ENCODE data around the gene KLHDC7A.

KLHDC7A gene

DNA sequence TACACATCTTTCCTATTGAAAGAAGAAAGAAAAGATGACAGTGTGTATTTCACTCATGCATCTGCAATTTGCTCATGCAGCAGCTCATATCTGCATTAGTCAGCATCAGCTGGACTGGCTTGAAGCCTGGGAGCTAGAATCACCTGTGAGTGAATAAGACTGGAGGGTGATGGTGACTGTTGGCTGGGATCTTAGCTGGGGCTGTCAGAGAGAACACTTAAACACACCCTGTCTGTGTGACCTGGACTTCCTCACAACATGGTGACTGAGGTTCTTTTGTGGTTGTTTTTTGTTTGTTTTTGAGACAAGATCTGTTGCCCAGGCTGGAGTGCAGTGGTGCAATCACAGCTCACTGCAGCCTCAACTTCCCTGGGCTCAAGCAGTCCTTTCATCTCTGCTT lies 24.9 kb downstream of the KLHDC7A start:
- Histone ChIP-seq H3K4me1 (ENCODE audit: control insufficient read depth, insufficient read depth, low read length) (no peaks in the 10 kb centered on the region), H3K36me3 (ENCODE audit: control insufficient read depth, insufficient read depth, low read length) (no peaks in the 10 kb centered on the region), H3K4me3 (ENCODE audit: low read length) (no peak overlapping the region)

GRCh38 chr1:18508084-18508483 lies 27.4 kb downstream of the KLHDC7A start:
- DNase-seq (ENCODE audit: low read depth, low spot score): no peak
- no peaks in the 10 kb centered on the region for H3K4me1 ChIP-seq (ENCODE audit: control insufficient read depth, insufficient read depth, low read length)
- H3K27me3 ChIP-seq (ENCODE audit: control insufficient read depth, insufficient read depth, low read length): no peaks in the 10 kb centered on the region
- no peaks in the 10 kb centered on the region for H3K36me3 ChIP-seq (ENCODE audit: control insufficient read depth, insufficient read depth, low read length)
- WGBS (ENCODE audit: insufficient coverage, insufficient read length): no CpG with 5 or more reads among the region's 1 CpG
- H3K4me3 ChIP-seq (ENCODE audit: low read length): no peak overlapping the region
- no peak overlapping the region for H3K27ac ChIP-seq (ENCODE audit: low read length)
- H3K9me3 ChIP-seq (ENCODE audit: control insufficient read depth, insufficient read depth, low read length): no peaks in the 10 kb centered on the region

More for the DNA sequence above, 24.9 kb downstream of the KLHDC7A start:
- H3K27me3 ChIP-seq (ENCODE audit: control insufficient read depth, insufficient read depth, low read length): no peaks in the 10 kb centered on the region
- DNase-seq (ENCODE audit: low read depth, low spot score): no peak
- H3K9me3 ChIP-seq (ENCODE audit: control insufficient read depth, insufficient read depth, low read length): no peaks in the 10 kb centered on the region
- H3K27ac ChIP-seq (ENCODE audit: low read length): no peak overlapping the region

- no peaks in the 10 kb centered on the region for H3K36me3 ChIP-seq (ENCODE audit: control insufficient read depth, insufficient read depth, low read length)
- WGBS (ENCODE audit: insufficient coverage, insufficient read length): no CpG with 5 or more reads among the region's 5 CpGs
- no peaks in the 10 kb centered on the region for H3K9me3 ChIP-seq (ENCODE audit: control insufficient read depth, insufficient read depth, low read length)
- DNase-seq (ENCODE audit: low read depth, low spot score): no peak
- no peaks in the 10 kb centered on the region for H3K4me1 ChIP-seq (ENCODE audit: control insufficient read depth, insufficient read depth, low read length)
- H3K4me3 ChIP-seq (ENCODE audit: low read length): no peak overlapping the region
- H3K27me3 ChIP-seq (ENCODE audit: control insufficient read depth, insufficient read depth, low read length): no peaks in the 10 kb centered on the region
- no peak overlapping the region for H3K27ac ChIP-seq (ENCODE audit: low read length)
Observed at GRCh38 chr1:18511149-18511873, 30.6 kb downstream of the KLHDC7A start.

DNA sequence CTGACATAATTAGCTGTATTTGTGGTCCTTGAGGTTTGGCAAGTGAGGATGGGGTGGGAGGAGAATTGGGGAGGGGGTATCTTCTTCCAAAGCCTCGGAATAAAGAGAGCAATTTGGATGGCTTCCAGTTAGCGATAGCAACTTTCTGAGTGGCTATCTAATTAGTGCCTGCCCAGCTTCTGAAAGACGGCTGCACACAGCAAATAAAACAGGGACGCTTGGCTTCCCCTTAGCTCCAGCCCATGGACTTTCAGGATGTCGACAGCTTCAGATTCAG lies 31.1 kb downstream of the KLHDC7A start:
- Histone ChIP-seq H3K4me1 (ENCODE audit: control insufficient read depth, insufficient read depth, low read length) (no peaks in the 10 kb centered on the region), H3K9me3 (ENCODE audit: control insufficient read depth, insufficient read depth, low read length) (no peaks in the 10 kb centered on the region), H3K27me3 (ENCODE audit: control insufficient read depth, insufficient read depth, low read length) (no peaks in the 10 kb centered on the region), H3K36me3 (ENCODE audit: control insufficient read depth, insufficient read depth, low read length) (no peaks in the 10 kb centered on the region), H3K4me3 (ENCODE audit: low read length) (no peak overlapping the region), H3K27ac (ENCODE audit: low read length) (no peak overlapping the region)
- no CpG with 5 or more reads among the region's 5 CpGs for WGBS (ENCODE audit: insufficient coverage, insufficient read length)
- no peak for DNase-seq (ENCODE audit: low read depth, low spot score)

GRCh38 chr1:18512883-18513282 lies 32.2 kb downstream of the KLHDC7A start:
- H3K9me3 ChIP-seq (ENCODE audit: control insufficient read depth, insufficient read depth, low read length): no peaks in the 10 kb centered on the region
- no peak overlapping the region for H3K4me3 ChIP-seq (ENCODE audit: low read length)

DNA sequence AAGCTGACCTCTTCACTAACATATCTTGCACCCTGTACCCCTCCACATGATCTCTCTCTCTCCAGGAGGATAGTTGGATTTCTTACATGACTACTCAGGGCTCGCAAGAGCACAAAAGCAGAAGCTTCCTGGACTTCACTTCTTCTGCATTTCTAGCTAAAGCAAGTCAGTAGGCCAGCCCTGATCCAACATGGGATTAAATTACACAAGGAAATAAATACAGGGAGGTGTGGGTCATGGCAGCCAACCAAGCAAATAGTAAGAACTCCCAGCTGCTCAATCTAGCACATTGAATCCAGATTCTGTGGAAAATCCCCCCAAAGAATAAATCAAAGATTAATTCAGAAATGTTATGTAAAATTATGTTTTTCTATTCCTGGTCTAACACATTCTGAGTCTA lies 33.3 kb downstream of the KLHDC7A start:
- H3K4me1 ChIP-seq (ENCODE audit: control insufficient read depth, insufficient read depth, low read length): no peaks in the 10 kb centered on the region
- no peaks in the 10 kb centered on the region for H3K9me3 ChIP-seq (ENCODE audit: control insufficient read depth, insufficient read depth, low read length)
- H3K4me3 ChIP-seq (ENCODE audit: low read length): no peak overlapping the region
- no CpG with 5 or more reads among the region's 1 CpG for WGBS (ENCODE audit: insufficient coverage, insufficient read length)
- H3K27ac ChIP-seq (ENCODE audit: low read length): no peak overlapping the region
- no peaks in the 10 kb centered on the region for H3K36me3 ChIP-seq (ENCODE audit: control insufficient read depth, insufficient read depth, low read length)
- no peaks in the 10 kb centered on the region for H3K27me3 ChIP-seq (ENCODE audit: control insufficient read depth, insufficient read depth, low read length)
- DNase-seq (ENCODE audit: low read depth, low spot score): no peak

More at GRCh38 chr1:18512883-18513282, 32.2 kb downstream of the KLHDC7A start:
- Histone ChIP-seq H3K27me3 (ENCODE audit: control insufficient read depth, insufficient read depth, low read length) (no peaks in the 10 kb centered on the region), H3K36me3 (ENCODE audit: control insufficient read depth, insufficient read depth, low read length) (no peaks in the 10 kb centered on the region), H3K4me1 (ENCODE audit: control insufficient read depth, insufficient read depth, low read length) (no peaks in the 10 kb centered on the region), H3K27ac (ENCODE audit: low read length) (no peak overlapping the region)
- no peak for DNase-seq (ENCODE audit: low read depth, low spot score)
- no CpG with 5 or more reads among the region's 9 CpGs for WGBS (ENCODE audit: insufficient coverage, insufficient read length)

DNA sequence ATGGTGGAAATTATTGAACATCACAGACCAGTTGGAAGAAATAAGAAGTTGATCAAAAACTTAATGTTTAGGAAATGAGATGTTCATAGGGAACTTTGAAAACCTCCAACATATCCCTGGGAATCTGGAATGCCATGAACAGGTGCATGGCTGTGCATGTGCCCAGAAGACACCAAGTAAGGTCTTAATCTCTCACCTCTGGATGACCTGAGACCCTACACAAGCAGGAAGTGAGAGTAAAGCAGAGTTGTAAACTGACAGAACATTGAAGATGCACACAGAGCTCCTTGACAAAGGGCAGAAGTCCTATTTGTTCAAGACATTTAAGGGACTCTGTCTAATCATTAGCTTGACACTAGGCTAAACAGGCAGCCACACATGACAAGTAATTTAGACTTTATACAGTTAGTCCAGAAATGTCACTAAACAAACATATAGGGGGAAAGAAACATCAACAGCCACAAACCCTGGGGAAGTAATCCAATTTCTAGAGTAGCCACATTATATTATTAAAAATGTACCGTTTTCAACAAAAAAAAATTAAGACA lies 34.5 kb downstream of the KLHDC7A start:
- H3K4me1 ChIP-seq (ENCODE audit: control insufficient read depth, insufficient read depth, low read length): no peaks in the 10 kb centered on the region
- no peak overlapping the region for H3K4me3 ChIP-seq (ENCODE audit: low read length)
- WGBS (ENCODE audit: insufficient coverage, insufficient read length): no CpG with 5 or more reads among the region's 1 CpG
- H3K27me3 ChIP-seq (ENCODE audit: control insufficient read depth, insufficient read depth, low read length): no peaks in the 10 kb centered on the region
- no peaks in the 10 kb centered on the region for H3K36me3 ChIP-seq (ENCODE audit: control insufficient read depth, insufficient read depth, low read length)
- H3K27ac ChIP-seq (ENCODE audit: low read length): no peak overlapping the region
- no peak for DNase-seq (ENCODE audit: low read depth, low spot score)
- no peaks in the 10 kb centered on the region for H3K9me3 ChIP-seq (ENCODE audit: control insufficient read depth, insufficient read depth, low read length)

DNA sequence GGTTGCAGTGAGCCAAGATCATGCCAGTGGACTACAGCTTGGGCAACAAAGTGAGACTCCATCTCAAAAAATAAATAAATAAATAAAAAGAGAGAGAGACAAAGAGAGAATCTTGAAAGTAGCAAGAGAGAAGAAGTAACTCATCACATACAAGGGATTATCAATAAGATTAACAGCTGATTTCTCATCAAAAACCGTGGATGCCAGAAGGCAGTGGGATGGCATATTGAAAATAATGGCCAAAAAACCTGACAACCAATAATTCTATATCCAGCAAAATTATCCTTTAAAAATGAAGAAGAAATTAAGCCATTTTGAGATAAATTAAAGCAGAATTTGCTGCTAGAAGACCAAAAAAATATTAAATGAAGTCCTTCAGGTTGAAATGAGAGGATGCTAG lies 35.7 kb downstream of the KLHDC7A start:
- Histone ChIP-seq H3K27me3 (ENCODE audit: control insufficient read depth, insufficient read depth, low read length) (no peaks in the 10 kb centered on the region), H3K9me3 (ENCODE audit: control insufficient read depth, insufficient read depth, low read length) (no peaks in the 10 kb centered on the region), H3K4me1 (ENCODE audit: control insufficient read depth, insufficient read depth, low read length) (no peaks in the 10 kb centered on the region), H3K27ac (ENCODE audit: low read length) (no peak overlapping the region), H3K4me3 (ENCODE audit: low read length) (no peak overlapping the region), H3K36me3 (ENCODE audit: control insufficient read depth, insufficient read depth, low read length) (no peaks in the 10 kb centered on the region)
- no peak for DNase-seq (ENCODE audit: low read depth, low spot score)
- WGBS (ENCODE audit: insufficient coverage, insufficient read length): no CpG with 5 or more reads among the region's 1 CpG

DNA sequence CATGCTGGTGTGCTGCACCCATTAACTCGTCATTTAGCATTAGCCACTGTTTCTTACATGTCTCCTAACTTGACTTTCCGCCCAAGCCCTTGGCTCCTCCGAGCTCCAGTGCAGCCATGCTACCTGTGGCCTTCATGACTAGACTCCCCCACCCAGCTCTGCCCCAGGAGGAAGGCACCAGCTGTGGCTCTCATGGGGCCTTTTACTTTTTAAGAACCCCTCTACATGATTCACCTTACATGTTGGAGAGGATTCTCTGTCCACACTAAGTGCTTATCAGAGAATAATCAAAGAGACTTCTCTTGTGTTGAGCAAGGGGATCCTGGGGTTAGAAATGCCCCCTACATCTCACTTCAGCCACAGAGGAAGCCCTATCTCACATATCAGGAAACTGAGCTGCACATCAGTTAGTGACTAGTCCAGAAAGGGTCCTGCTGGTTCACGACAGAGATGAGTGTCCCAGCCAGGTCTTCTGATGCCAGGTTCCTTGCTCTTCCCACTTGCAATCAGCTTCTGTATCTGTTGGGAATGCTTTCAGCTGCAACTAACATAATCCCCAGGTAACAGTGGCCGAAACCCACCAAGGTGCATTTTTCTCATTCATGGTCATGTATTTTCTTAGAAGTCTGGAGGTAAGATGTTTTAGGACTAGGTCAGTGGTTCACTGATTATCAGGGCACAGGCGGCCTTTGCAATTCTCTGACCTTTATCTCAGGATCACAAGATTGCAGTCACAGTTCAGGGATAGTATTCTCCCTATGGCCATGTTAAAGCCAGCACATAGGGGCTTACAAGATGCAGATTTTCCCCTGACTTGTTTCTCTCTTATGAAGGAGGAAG lies 45.9 kb downstream of the KLHDC7A start:
- H3K4me3 ChIP-seq (ENCODE audit: low read length): no peak overlapping the region
- WGBS (ENCODE audit: insufficient coverage, insufficient read length): no CpG with 5 or more reads among the region's 6 CpGs
- peaks cover 1% of the 10 kb centered on the region; the same call in 1 of the 2 replicates for H3K4me1 ChIP-seq (ENCODE audit: control insufficient read depth, insufficient read depth, low read length)
- H3K36me3 ChIP-seq (ENCODE audit: control insufficient read depth, insufficient read depth, low read length): no peaks in the 10 kb centered on the region
- H3K9me3 ChIP-seq (ENCODE audit: control insufficient read depth, insufficient read depth, low read length): no peaks in the 10 kb centered on the region
- no peaks in the 10 kb centered on the region for H3K27me3 ChIP-seq (ENCODE audit: control insufficient read depth, insufficient read depth, low read length)
- DNase-seq (ENCODE audit: low read depth, low spot score): no peak
- H3K27ac ChIP-seq (ENCODE audit: low read length): no peak overlapping the region

DNA sequence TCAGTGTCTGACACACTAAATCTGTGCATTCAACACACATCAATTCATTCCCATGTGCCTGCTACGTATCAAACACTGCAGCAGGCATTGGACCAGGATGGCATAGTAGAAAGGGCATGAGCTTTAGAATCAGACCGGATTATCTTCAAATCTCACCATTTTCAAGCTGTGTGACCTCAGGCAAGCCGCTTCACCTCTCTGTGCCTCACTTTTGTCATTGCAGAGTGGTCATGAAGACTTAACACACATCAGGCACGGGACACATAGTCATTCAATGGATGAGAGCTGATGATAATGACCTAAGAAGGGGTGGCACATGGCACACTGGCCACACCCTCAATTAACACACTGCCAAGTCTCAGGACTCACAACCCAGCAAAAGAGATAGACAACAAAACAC lies 46.8 kb downstream of the KLHDC7A start:
- H3K27ac ChIP-seq (ENCODE audit: low read length): no peak overlapping the region
- no CpG with 5 or more reads among the region's 4 CpGs for WGBS (ENCODE audit: insufficient coverage, insufficient read length)
- H3K36me3 ChIP-seq (ENCODE audit: control insufficient read depth, insufficient read depth, low read length): no peaks in the 10 kb centered on the region
- no peak overlapping the region for H3K4me3 ChIP-seq (ENCODE audit: low read length)
- H3K9me3 ChIP-seq (ENCODE audit: control insufficient read depth, insufficient read depth, low read length): no peaks in the 10 kb centered on the region
- no peaks in the 10 kb centered on the region for H3K27me3 ChIP-seq (ENCODE audit: control insufficient read depth, insufficient read depth, low read length)
- DNase-seq (ENCODE audit: low read depth, low spot score): no peak
- H3K4me1 ChIP-seq (ENCODE audit: control insufficient read depth, insufficient read depth, low read length): peaks cover 1% of the 10 kb centered on the region; the same call in 1 of the 2 replicates
